ENCODE results near the gene ATAD1. TPM values are rescaled to one million over a fixed set of nuclear protein-coding genes. Genes with fewer than 3 reads are reported as not detected.

ATAD1 gene
- total and polyA plus RNA-seq, 9 of the 15 experiments (the other 6 are each of a cell fraction or from before 2014, with no cell fraction given) = 11.3 to 33.8 (median 27.3) TPM

DNA sequence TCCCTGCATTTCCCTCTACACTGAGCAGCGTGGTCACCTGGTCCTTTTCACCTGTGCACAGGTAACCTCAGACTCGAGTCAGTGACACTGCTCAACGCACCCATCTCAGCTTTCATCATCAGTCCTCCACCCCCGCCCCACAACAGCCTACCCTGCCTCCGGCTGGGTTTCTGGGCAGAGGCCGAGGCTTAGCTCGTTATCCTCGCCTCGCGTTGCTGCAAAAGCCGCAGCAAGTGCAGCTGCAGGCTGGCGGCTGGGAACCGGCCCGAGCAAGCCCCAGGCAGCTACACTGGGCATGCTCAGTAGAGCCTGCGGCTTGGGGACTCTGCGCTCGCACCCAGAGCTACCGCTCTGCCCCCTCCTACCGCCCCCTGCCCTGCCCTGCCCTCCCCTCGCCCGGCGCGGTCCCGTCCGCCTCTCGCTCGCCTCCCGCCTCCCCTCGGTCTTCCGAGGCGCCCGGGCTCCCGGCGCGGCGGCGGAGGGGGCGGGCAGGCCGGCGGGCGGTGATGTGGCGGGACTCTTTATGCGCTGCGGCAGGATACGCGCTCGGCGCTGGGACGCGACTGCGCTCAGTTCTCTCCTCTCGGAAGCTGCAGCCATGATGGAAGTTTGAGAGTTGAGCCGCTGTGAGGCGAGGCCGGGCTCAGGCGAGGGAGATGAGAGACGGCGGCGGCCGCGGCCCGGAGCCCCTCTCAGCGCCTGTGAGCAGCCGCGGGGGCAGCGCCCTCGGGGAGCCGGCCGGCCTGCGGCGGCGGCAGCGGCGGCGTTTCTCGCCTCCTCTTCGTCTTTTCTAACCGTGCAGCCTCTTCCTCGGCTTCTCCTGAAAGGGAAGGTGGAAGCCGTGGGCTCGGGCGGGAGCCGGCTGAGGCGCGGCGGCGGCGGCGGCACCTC, 45.3 kb upstream of the ATAD1 start, which contains the start of the genes KLLN and PTEN (continued):
- peak; percentile 6; the same call in 1 of the 2 replicates for TF ChIP-seq ZNF263 (CRISPR knock-in tag; IDR thresholded peaks at IDR 0.05; ENCODE audit: borderline replicate concordance)
- peak; percentile 92 for TF ChIP-seq CXXC5 (CRISPR knock-in tag; IDR thresholded peaks at IDR 0.05)
- TF ChIP-seq NFIC (IDR thresholded peaks at IDR 0.05) = peak; percentile 10; the same call in 1 of the 2 replicates
- no peak for TF ChIP-seq ARID1B (IDR thresholded peaks at IDR 0.05)
- TF ChIP-seq NCOA2 (IDR thresholded peaks at IDR 0.05; ENCODE audit: partially characterized antibody in 2 of 2) = no peak
- TF ChIP-seq, protein P1, sequence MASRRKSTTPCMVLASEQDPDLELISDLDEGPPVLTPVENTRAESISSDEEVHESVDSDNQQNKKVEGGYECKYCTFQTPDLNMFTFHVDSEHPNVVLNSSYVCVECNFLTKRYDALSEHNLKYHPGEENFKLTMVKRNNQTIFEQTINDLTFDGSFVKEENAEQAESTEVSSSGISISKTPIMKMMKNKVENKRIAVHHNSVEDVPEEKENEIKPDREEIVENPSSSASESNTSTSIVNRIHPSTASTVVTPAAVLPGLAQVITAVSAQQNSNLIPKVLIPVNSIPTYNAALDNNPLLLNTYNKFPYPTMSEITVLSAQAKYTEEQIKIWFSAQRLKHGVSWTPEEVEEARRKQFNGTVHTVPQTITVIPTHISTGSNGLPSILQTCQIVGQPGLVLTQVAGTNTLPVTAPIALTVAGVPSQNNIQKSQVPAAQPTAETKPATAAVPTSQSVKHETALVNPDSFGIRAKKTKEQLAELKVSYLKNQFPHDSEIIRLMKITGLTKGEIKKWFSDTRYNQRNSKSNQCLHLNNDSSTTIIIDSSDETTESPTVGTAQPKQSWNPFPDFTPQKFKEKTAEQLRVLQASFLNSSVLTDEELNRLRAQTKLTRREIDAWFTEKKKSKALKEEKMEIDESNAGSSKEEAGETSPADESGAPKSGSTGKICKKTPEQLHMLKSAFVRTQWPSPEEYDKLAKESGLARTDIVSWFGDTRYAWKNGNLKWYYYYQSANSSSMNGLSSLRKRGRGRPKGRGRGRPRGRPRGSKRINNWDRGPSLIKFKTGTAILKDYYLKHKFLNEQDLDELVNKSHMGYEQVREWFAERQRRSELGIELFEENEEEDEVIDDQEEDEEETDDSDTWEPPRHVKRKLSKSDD (conservative IDR thresholded peaks at IDR 0.05; ENCODE audit: low read length) = no peak
- no peak for TF ChIP-seq ZNF445 (CRISPR knock-in tag; IDR thresholded peaks at IDR 0.05; ENCODE audit: low read depth)
- TF ChIP-seq TCF7L2 (IDR thresholded peaks at IDR 0.05; ENCODE audit: low read depth, low read length) = no peak
- TF ChIP-seq ZNF79 (CRISPR knock-in tag; IDR thresholded peaks at IDR 0.05; ENCODE audit: low read depth) = no peak
- TF ChIP-seq GTF2A2 (tag; IDR thresholded peaks at IDR 0.05) = 0 out of 2 replicates have a peak, but pooled peaks have one; percentile 50
- TF ChIP-seq PHF21A (IDR thresholded peaks at IDR 0.05; ENCODE audit: borderline replicate concordance, low read depth) = no peak
- TF ChIP-seq KAT2B (IDR thresholded peaks at IDR 0.05; ENCODE audit: low read depth, low read length) = no peak
- TF ChIP-seq NCOR1 (IDR thresholded peaks at IDR 0.05) = no peak
- TF ChIP-seq MAZ (CRISPR knock-in tag; conservative IDR thresholded peaks at IDR 0.05 in 1 of 2, IDR thresholded peaks at IDR 0.05 in 1 of 2) = peak in 1 of 2 experiments; percentile 34; a peak in 3 of 4 replicates
- TF ChIP-seq, protein P2, sequence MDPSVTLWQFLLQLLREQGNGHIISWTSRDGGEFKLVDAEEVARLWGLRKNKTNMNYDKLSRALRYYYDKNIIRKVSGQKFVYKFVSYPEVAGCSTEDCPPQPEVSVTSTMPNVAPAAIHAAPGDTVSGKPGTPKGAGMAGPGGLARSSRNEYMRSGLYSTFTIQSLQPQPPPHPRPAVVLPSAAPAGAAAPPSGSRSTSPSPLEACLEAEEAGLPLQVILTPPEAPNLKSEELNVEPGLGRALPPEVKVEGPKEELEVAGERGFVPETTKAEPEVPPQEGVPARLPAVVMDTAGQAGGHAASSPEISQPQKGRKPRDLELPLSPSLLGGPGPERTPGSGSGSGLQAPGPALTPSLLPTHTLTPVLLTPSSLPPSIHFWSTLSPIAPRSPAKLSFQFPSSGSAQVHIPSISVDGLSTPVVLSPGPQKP (CRISPR knock-in tag; IDR thresholded peaks at IDR 0.05) = no peak
- TF ChIP-seq TAL1 (IDR thresholded peaks at IDR 0.05) = no peak
- peak; percentile 93 for TF ChIP-seq POLR2G (IDR thresholded peaks at IDR 0.05; ENCODE audit: low read depth, low read length)
- no peak for TF ChIP-seq ZNF785 (CRISPR knock-in tag; IDR thresholded peaks at IDR 0.05)
- no peak for TF ChIP-seq SP1 (CRISPR knock-in tag; IDR thresholded peaks at IDR 0.05)
- TF ChIP-seq, protein P3, sequence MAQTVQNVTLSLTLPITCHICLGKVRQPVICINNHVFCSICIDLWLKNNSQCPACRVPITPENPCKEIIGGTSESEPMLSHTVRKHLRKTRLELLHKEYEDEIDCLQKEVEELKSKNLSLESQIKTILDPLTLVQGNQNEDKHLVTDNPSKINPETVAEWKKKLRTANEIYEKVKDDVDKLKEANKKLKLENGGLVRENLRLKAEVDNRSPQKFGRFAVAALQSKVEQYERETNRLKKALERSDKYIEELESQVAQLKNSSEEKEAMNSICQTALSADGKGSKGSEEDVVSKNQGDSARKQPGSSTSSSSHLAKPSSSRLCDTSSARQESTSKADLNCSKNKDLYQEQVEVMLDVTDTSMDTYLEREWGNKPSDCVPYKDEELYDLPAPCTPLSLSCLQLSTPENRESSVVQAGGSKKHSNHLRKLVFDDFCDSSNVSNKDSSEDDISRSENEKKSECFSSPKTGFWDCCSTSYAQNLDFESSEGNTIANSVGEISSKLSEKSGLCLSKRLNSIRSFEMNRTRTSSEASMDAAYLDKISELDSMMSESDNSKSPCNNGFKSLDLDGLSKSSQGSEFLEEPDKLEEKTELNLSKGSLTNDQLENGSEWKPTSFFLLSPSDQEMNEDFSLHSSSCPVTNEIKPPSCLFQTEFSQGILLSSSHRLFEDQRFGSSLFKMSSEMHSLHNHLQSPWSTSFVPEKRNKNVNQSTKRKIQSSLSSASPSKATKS (CRISPR knock-in tag; IDR thresholded peaks at IDR 0.05) = no peak
- TF ChIP-seq RFX5 (IDR thresholded peaks at IDR 0.05; ENCODE audit: low read depth, low read length) = no peak
- TF ChIP-seq RCOR1 (IDR thresholded peaks at IDR 0.05; ENCODE audit: borderline replicate concordance in 1 of 2, low read depth in 2 of 2, low read length in 2 of 2) = no peak
- TF ChIP-seq HDAC2 (IDR thresholded peaks at IDR 0.05) = peak; percentile 25; the same call in 1 of the 2 replicates
